Lower leg skin (tissue), 3 donors: Measurements from ENCODE around the gene PLA2G12B.

Source experiments
- CTCF ChIP-seq, 3 donors: fragments of 450-650 bp; IDR thresholded peaks; one replicate each; pipeline ENCODE4 v1.5.1; 2016; ENCODE audit warnings: antibody characterized with exemption in 3 of 3, mild to moderate bottlenecking in 3 of 3, moderate library complexity in 2 of 3
- POLR2A ChIP-seq, 2 donors: fragments of 450-650 bp; IDR thresholded peaks; one replicate each; pipeline ENCODE4 v1.6.1; 2016 to 2017; ENCODE audit warnings: antibody characterized with exemption in 2 of 2, mild to moderate bottlenecking in 1 of 2, moderate library complexity in 1 of 2

GRCh38 chr10:72885953-72886352, 68.7 kb downstream of the PLA2G12B start:
- no peak for TF ChIP-seq CTCF (IDR thresholded peaks at IDR 0.05)
- no peak for TF ChIP-seq POLR2A (IDR thresholded peaks at IDR 0.05)
